Measurements from ENCODE around the gene DNAJB6. TPM values are rescaled to one million over a fixed set of nuclear protein-coding genes. Genes with fewer than 3 reads are reported as not detected.

Gene DNAJB6
- total RNA-seq, 1 experiment from 2014 or later, result 137 TPM

GRCh38 chr7:157360483-157361025 lies 23.8 kb downstream of the DNAJB6 start:
- Mint-ChIP-seq H3K36me3 (ENCODE audit: insufficient read depth, unreplicated experiment) (peaks cover 61% of the 10 kb centered on the region), H3K9me3 (ENCODE audit: low read depth, unreplicated experiment) (no peaks in the 10 kb centered on the region), H3K27me3 (ENCODE audit: unreplicated experiment) (no peaks in the 10 kb centered on the region), H3K27ac (ENCODE audit: unreplicated experiment) (no peak overlapping the region), H3K4me3 (ENCODE audit: low read depth, unreplicated experiment) (no peak overlapping the region), H3K4me1 (ENCODE audit: low read depth, unreplicated experiment) (peaks cover 9% of the 10 kb centered on the region)
- TF ChIP-seq CTCF (IDR thresholded peaks at IDR 0.05; ENCODE audit: unreplicated experiment), result no peak
- intact Hi-C loops (cut with micrococcal nuclease; ENCODE audit: unreplicated experiment), result no loop called here
- no TSS peak for BruUV-seq (replicated peaks)
- DNase-seq, result no peak
- CTCF ChIA-PET, result no interaction called here

- intact Hi-C loops (cut with micrococcal nuclease; ENCODE audit: unreplicated experiment), result no loop called here
- BruUV-seq (replicated peaks), result no TSS peak
- no peak overlapping the region for H3K4me3 Mint-ChIP-seq (ENCODE audit: low read depth, unreplicated experiment)
- H3K27ac Mint-ChIP-seq (ENCODE audit: unreplicated experiment), result no peak overlapping the region
- CTCF ChIA-PET, result no interaction called here
- H3K4me1 Mint-ChIP-seq (ENCODE audit: low read depth, unreplicated experiment), result no peaks in the 10 kb centered on the region
- TF ChIP-seq CTCF (IDR thresholded peaks at IDR 0.05; ENCODE audit: unreplicated experiment), result no peak
- no peak for DNase-seq
- no peaks in the 10 kb centered on the region for H3K9me3 Mint-ChIP-seq (ENCODE audit: low read depth, unreplicated experiment)
- H3K36me3 Mint-ChIP-seq (ENCODE audit: insufficient read depth, unreplicated experiment), result peaks cover 70% of the 10 kb centered on the region
- no peaks in the 10 kb centered on the region for H3K27me3 Mint-ChIP-seq (ENCODE audit: unreplicated experiment)
These were observed 24.7 kb downstream of the DNAJB6 start for GRCh38 chr7:157361537-157361936.

GRCh38 chr7:157362729-157363128 lies 25.9 kb downstream of the DNAJB6 start:
- Mint-ChIP-seq H3K36me3 (ENCODE audit: insufficient read depth, unreplicated experiment) (peaks cover 81% of the 10 kb centered on the region), H3K9me3 (ENCODE audit: low read depth, unreplicated experiment) (no peaks in the 10 kb centered on the region), H3K27ac (ENCODE audit: unreplicated experiment) (no peak overlapping the region), H3K4me1 (ENCODE audit: low read depth, unreplicated experiment) (no peaks in the 10 kb centered on the region), H3K27me3 (ENCODE audit: unreplicated experiment) (no peaks in the 10 kb centered on the region), H3K4me3 (ENCODE audit: low read depth, unreplicated experiment) (no peak overlapping the region)
- intact Hi-C loops (cut with micrococcal nuclease; ENCODE audit: unreplicated experiment), result no loop called here
- no TSS peak for BruUV-seq (replicated peaks)
- CTCF ChIA-PET, result no interaction called here
- no peak for DNase-seq
- no peak for TF ChIP-seq CTCF (IDR thresholded peaks at IDR 0.05; ENCODE audit: unreplicated experiment)

- CTCF ChIA-PET, result no interaction called here
- peaks cover 77% of the 10 kb centered on the region for H3K36me3 Mint-ChIP-seq (ENCODE audit: insufficient read depth, unreplicated experiment)
- DNase-seq, result no peak
- no peaks in the 10 kb centered on the region for H3K4me1 Mint-ChIP-seq (ENCODE audit: low read depth, unreplicated experiment)
- intact Hi-C loops (cut with micrococcal nuclease; ENCODE audit: unreplicated experiment), result no loop called here
- peak overlapping the region; percentile 66 for H3K27ac Mint-ChIP-seq (ENCODE audit: unreplicated experiment)
- no peaks in the 10 kb centered on the region for H3K9me3 Mint-ChIP-seq (ENCODE audit: low read depth, unreplicated experiment)
- no TSS peak for BruUV-seq (replicated peaks)
- no peaks in the 10 kb centered on the region for H3K27me3 Mint-ChIP-seq (ENCODE audit: unreplicated experiment)
- H3K4me3 Mint-ChIP-seq (ENCODE audit: low read depth, unreplicated experiment), result no peak overlapping the region
- TF ChIP-seq CTCF (IDR thresholded peaks at IDR 0.05; ENCODE audit: unreplicated experiment), result no peak
These were observed 29.9 kb downstream of the DNAJB6 start for GRCh38 chr7:157366722-157367121.

Measured in Calu3 (cell line).